ENCODE data around the gene TMOD3.

DNA sequence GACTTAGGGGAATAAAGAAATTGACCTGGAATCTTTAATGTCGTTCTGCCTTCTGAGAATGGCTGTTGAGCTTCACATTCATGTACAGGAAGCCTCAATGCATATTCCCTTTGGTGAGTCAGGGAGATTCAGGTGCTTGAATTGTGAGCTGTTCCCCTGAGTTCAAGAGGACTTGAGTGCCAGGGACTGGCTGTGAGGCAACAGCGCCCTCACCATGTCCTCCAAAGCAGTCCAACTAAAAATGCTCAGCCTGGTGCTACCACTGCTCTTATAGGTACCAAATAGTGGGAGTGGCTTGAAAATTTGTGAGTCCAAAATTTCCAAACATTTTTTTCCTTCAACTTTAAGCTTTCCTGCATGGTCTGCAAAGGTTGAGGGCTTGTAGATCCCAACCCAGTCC, 88.0 kb downstream of the TMOD3 start:
- TF ChIP-seq EZH2phosphoT487 (IDR thresholded peaks at IDR 0.05; ENCODE audit: unreplicated experiment): no peak
- TF ChIP-seq, protein P1, sequence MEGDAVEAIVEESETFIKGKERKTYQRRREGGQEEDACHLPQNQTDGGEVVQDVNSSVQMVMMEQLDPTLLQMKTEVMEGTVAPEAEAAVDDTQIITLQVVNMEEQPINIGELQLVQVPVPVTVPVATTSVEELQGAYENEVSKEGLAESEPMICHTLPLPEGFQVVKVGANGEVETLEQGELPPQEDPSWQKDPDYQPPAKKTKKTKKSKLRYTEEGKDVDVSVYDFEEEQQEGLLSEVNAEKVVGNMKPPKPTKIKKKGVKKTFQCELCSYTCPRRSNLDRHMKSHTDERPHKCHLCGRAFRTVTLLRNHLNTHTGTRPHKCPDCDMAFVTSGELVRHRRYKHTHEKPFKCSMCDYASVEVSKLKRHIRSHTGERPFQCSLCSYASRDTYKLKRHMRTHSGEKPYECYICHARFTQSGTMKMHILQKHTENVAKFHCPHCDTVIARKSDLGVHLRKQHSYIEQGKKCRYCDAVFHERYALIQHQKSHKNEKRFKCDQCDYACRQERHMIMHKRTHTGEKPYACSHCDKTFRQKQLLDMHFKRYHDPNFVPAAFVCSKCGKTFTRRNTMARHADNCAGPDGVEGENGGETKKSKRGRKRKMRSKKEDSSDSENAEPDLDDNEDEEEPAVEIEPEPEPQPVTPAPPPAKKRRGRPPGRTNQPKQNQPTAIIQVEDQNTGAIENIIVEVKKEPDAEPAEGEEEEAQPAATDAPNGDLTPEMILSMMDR (conservative IDR thresholded peaks at IDR 0.05; ENCODE audit: low read depth in 2 of 2): peak; percentile 78 to 84
- TF ChIP-seq EZH2 (IDR thresholded peaks at IDR 0.05; ENCODE audit: low read depth, unreplicated experiment): no peak
- TF ChIP-seq, protein P2, sequence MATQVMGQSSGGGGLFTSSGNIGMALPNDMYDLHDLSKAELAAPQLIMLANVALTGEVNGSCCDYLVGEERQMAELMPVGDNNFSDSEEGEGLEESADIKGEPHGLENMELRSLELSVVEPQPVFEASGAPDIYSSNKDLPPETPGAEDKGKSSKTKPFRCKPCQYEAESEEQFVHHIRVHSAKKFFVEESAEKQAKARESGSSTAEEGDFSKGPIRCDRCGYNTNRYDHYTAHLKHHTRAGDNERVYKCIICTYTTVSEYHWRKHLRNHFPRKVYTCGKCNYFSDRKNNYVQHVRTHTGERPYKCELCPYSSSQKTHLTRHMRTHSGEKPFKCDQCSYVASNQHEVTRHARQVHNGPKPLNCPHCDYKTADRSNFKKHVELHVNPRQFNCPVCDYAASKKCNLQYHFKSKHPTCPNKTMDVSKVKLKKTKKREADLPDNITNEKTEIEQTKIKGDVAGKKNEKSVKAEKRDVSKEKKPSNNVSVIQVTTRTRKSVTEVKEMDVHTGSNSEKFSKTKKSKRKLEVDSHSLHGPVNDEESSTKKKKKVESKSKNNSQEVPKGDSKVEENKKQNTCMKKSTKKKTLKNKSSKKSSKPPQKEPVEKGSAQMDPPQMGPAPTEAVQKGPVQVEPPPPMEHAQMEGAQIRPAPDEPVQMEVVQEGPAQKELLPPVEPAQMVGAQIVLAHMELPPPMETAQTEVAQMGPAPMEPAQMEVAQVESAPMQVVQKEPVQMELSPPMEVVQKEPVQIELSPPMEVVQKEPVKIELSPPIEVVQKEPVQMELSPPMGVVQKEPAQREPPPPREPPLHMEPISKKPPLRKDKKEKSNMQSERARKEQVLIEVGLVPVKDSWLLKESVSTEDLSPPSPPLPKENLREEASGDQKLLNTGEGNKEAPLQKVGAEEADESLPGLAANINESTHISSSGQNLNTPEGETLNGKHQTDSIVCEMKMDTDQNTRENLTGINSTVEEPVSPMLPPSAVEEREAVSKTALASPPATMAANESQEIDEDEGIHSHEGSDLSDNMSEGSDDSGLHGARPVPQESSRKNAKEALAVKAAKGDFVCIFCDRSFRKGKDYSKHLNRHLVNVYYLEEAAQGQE (IDR thresholded peaks at IDR 0.05; ENCODE audit: unreplicated experiment): no peak
- TF ChIP-seq POLR2AphosphoS5 (IDR thresholded peaks at IDR 0.05; ENCODE audit: low read depth): no peak
- TF ChIP-seq STAT1 (IDR thresholded peaks at IDR 0.05; ENCODE audit: unreplicated experiment): no peak
- TF ChIP-seq, protein P3, sequence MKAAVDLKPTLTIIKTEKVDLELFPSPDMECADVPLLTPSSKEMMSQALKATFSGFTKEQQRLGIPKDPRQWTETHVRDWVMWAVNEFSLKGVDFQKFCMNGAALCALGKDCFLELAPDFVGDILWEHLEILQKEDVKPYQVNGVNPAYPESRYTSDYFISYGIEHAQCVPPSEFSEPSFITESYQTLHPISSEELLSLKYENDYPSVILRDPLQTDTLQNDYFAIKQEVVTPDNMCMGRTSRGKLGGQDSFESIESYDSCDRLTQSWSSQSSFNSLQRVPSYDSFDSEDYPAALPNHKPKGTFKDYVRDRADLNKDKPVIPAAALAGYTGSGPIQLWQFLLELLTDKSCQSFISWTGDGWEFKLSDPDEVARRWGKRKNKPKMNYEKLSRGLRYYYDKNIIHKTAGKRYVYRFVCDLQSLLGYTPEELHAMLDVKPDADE (IDR thresholded peaks at IDR 0.05): no peak
- no peak for TF ChIP-seq CREB1 (CRISPR knock-in tag; IDR thresholded peaks at IDR 0.05; ENCODE audit: low read depth)
- TF ChIP-seq ZNF114 (CRISPR knock-in tag; IDR thresholded peaks at IDR 0.05): no peak
- no peak for TF ChIP-seq JUNB (IDR thresholded peaks at IDR 0.05; ENCODE audit: unreplicated experiment)
- TF ChIP-seq, protein P4, sequence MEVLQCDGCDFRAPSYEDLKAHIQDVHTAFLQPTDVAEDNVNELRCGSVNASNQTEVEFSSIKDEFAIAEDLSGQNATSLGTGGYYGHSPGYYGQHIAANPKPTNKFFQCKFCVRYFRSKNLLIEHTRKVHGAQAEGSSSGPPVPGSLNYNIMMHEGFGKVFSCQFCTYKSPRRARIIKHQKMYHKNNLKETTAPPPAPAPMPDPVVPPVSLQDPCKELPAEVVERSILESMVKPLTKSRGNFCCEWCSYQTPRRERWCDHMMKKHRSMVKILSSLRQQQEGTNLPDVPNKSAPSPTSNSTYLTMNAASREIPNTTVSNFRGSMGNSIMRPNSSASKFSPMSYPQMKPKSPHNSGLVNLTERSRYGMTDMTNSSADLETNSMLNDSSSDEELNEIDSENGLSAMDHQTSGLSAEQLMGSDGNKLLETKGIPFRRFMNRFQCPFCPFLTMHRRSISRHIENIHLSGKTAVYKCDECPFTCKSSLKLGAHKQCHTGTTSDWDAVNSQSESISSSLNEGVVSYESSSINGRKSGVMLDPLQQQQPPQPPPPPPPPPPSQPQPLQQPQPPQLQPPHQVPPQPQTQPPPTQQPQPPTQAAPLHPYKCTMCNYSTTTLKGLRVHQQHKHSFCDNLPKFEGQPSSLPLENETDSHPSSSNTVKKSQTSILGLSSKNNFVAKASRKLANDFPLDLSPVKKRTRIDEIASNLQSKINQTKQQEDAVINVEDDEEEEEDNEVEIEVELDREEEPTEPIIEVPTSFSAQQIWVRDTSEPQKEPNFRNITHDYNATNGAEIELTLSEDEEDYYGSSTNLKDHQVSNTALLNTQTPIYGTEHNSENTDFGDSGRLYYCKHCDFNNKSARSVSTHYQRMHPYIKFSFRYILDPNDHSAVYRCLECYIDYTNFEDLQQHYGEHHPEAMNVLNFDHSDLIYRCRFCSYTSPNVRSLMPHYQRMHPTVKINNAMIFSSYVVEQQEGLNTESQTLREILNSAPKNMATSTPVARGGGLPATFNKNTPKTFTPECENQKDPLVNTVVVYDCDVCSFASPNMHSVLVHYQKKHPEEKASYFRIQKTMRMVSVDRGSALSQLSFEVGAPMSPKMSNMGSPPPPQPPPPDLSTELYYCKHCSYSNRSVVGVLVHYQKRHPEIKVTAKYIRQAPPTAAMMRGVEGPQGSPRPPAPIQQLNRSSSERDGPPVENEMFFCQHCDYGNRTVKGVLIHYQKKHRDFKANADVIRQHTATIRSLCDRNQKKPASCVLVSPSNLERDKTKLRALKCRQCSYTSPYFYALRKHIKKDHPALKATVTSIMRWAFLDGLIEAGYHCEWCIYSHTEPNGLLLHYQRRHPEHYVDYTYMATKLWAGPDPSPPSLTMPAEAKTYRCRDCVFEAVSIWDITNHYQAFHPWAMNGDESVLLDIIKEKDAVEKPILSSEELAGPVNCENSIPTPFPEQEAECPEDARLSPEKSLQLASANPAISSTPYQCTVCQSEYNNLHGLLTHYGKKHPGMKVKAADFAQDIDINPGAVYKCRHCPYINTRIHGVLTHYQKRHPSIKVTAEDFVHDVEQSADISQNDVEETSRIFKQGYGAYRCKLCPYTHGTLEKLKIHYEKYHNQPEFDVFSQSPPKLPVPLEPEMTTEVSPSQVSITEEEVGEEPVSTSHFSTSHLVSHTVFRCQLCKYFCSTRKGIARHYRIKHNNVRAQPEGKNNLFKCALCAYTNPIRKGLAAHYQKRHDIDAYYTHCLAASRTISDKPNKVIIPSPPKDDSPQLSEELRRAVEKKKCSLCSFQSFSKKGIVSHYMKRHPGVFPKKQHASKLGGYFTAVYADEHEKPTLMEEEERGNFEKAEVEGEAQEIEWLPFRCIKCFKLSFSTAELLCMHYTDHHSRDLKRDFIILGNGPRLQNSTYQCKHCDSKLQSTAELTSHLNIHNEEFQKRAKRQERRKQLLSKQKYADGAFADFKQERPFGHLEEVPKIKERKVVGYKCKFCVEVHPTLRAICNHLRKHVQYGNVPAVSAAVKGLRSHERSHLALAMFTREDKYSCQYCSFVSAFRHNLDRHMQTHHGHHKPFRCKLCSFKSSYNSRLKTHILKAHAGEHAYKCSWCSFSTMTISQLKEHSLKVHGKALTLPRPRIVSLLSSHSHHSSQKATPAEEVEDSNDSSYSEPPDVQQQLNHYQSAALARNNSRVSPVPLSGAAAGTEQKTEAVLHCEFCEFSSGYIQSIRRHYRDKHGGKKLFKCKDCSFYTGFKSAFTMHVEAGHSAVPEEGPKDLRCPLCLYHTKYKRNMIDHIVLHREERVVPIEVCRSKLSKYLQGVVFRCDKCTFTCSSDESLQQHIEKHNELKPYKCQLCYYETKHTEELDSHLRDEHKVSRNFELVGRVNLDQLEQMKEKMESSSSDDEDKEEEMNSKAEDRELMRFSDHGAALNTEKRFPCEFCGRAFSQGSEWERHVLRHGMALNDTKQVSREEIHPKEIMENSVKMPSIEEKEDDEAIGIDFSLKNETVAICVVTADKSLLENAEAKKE (CRISPR knock-in tag; IDR thresholded peaks at IDR 0.05): no peak
- TF ChIP-seq ZNF331 (CRISPR knock-in tag; IDR thresholded peaks at IDR 0.05; ENCODE audit: low read depth): no peak
- TF ChIP-seq NANOG (IDR thresholded peaks at IDR 0.05; ENCODE audit: borderline replicate concordance): no peak

All from GM23338 (cell line).